ENCODE measurements around the gene FIG4. TPM values are rescaled to one million over a fixed set of nuclear protein-coding genes. Genes with fewer than 3 reads are reported as not detected.

FIG4 gene
- polyA plus RNA-seq, 1 donor (not counting 4 experiments of a cell fraction or from before 2014, with no cell fraction given): 12.8 TPM

- H3K27ac ChIP-seq (ENCODE audit: control insufficient read depth, insufficient read depth, low read length): no peak overlapping the region
- H4K20me1 ChIP-seq (ENCODE audit: control insufficient read depth, extremely low read depth, insufficient read depth, low read length): no peaks in the 10 kb centered on the region
- H3K79me2 ChIP-seq (ENCODE audit: control insufficient read depth, insufficient read depth, low read length): no peaks in the 10 kb centered on the region
- DNase-seq (ENCODE audit: low read depth, low spot score) (no peak), FAIRE-seq (no peak)
- H3K9ac ChIP-seq (ENCODE audit: control insufficient read depth, extremely low read depth, insufficient read depth, low read length): no peak overlapping the region
- H3K4me1 ChIP-seq (ENCODE audit: control insufficient read depth, extremely low read depth, insufficient read depth, low read length): no peaks in the 10 kb centered on the region
- no peaks in the 10 kb centered on the region for H3K9me1 ChIP-seq (ENCODE audit: control insufficient read depth, extremely low read depth, insufficient read depth, low read length)
- no peak overlapping the region for H2AFZ ChIP-seq (ENCODE audit: control insufficient read depth, low read length)
- no peaks in the 10 kb centered on the region for H3K36me3 ChIP-seq (ENCODE audit: control insufficient read depth in 2 of 2, extremely low read depth in 1 of 2, insufficient read depth in 2 of 2, low read length in 2 of 2)
- no peaks in the 10 kb centered on the region for H3K9me3 ChIP-seq (ENCODE audit: control insufficient read depth, low read depth, low read length)
- H3K4me2 ChIP-seq (ENCODE audit: control insufficient read depth, extremely low read depth, insufficient read depth, low read depth, low read length): no peak overlapping the region
- dilution Hi-C loops (cut with MboI; ENCODE audit: extremely low pct_ligation_motif_present, low sequenced_read_pairs): no loop called here
- TF ChIP-seq CTCF (optimal IDR thresholded peaks at IDR 0.05 in 1 of 3, IDR thresholded peaks at IDR 0.05 in 1 of 3, conservative IDR thresholded peaks at IDR 0.05 in 1 of 3; ENCODE audit: extremely low read depth in 1 of 3, insufficient read depth in 2 of 3, low read length in 3 of 3) (no peak), EZH2 (IDR thresholded peaks at IDR 0.05; ENCODE audit: low read length) (no peak)
- H3K27me3 ChIP-seq (ENCODE audit: control insufficient read depth, extremely low read depth, insufficient read depth, low read length): no peaks in the 10 kb centered on the region
- no peak overlapping the region for H3K4me3 ChIP-seq (ENCODE audit: control insufficient read depth in 2 of 3, extremely low read depth in 1 of 3, insufficient read depth in 2 of 3, low read depth in 1 of 3, low read length in 3 of 3)
These were observed 45.4 kb downstream of the FIG4 start for GRCh38 chr6:109736273-109737025.

GRCh38 chr6:109738255-109738654, 47.2 kb downstream of the FIG4 start:
- no peaks in the 10 kb centered on the region for H3K36me3 ChIP-seq (ENCODE audit: control insufficient read depth in 2 of 2, extremely low read depth in 1 of 2, insufficient read depth in 2 of 2, low read length in 2 of 2)
- dilution Hi-C loops (cut with MboI; ENCODE audit: extremely low pct_ligation_motif_present, low sequenced_read_pairs): no loop called here
- H3K27ac ChIP-seq (ENCODE audit: control insufficient read depth, insufficient read depth, low read length): no peak overlapping the region
- no peaks in the 10 kb centered on the region for H3K9me3 ChIP-seq (ENCODE audit: control insufficient read depth, low read depth, low read length)
- no peaks in the 10 kb centered on the region for H4K20me1 ChIP-seq (ENCODE audit: control insufficient read depth, extremely low read depth, insufficient read depth, low read length)
- H2AFZ ChIP-seq (ENCODE audit: control insufficient read depth, low read length): no peak overlapping the region
- H3K9me1 ChIP-seq (ENCODE audit: control insufficient read depth, extremely low read depth, insufficient read depth, low read length): no peaks in the 10 kb centered on the region
- H3K4me1 ChIP-seq (ENCODE audit: control insufficient read depth, extremely low read depth, insufficient read depth, low read length): no peaks in the 10 kb centered on the region
- no peak for FAIRE-seq
- H3K4me2 ChIP-seq (ENCODE audit: control insufficient read depth, extremely low read depth, insufficient read depth, low read depth, low read length): no peak overlapping the region
- H3K79me2 ChIP-seq (ENCODE audit: control insufficient read depth, insufficient read depth, low read length): no peaks in the 10 kb centered on the region
- DNase-seq (ENCODE audit: low read depth, low spot score): no peak
- H3K4me3 ChIP-seq (ENCODE audit: control insufficient read depth in 2 of 3, extremely low read depth in 1 of 3, insufficient read depth in 2 of 3, low read depth in 1 of 3, low read length in 3 of 3): no peak overlapping the region
- no peak overlapping the region for H3K9ac ChIP-seq (ENCODE audit: control insufficient read depth, extremely low read depth, insufficient read depth, low read length)
- TF ChIP-seq CTCF (optimal IDR thresholded peaks at IDR 0.05 in 1 of 3, IDR thresholded peaks at IDR 0.05 in 1 of 3, conservative IDR thresholded peaks at IDR 0.05 in 1 of 3; ENCODE audit: extremely low read depth in 1 of 3, insufficient read depth in 2 of 3, low read length in 3 of 3) (no peak), EZH2 (IDR thresholded peaks at IDR 0.05; ENCODE audit: low read length) (no peak)
- no peaks in the 10 kb centered on the region for H3K27me3 ChIP-seq (ENCODE audit: control insufficient read depth, extremely low read depth, insufficient read depth, low read length)
